ENCODE results near the gene SREBF1.

Gene SREBF1

DNA sequence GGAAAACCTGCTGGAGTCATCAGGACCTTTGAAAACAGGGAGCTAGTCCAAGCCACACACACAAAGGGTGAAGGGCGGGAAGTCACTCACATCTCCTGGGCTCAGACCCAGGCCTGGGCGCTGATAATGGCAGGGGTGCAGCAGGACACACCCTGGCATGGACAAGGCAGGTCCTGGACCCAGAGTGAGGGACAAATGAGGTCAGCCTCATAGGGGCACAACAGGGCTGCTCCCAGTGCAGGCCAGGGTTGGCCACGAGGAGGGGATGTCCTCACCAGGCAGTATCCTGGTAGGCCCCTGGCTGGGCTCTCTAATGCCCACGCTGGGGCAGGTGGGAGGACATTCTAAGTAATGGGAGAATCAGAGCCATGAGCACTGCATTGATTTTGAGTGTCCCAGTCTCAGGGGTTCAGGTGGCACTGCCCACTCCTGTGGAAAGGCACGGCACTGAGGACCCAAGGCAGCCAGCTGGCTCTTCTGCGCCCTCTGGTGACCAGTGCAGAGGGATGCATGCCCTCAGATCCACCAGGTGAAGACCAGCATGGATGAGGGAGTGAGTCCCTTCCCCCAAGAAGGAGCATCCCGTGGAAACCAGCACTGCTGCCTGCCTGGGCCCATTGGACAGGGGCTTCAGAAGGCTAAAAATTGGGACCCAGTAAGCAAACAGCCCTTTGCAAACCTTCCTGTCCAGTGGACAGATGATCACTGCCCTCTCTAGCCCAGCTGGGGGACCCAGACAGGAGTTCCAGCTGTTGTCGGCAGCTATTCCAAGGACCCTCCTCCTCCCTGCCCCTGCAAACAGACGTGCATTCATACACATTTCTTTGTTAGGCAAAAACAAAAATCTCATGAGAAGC, 23.4 kb upstream of the SREBF1 start:
- DNase-seq (peak; percentile 69), ATAC-seq (ENCODE audit: insufficient read depth, low read depth) (peak; percentile 96)
- Histone ChIP-seq H4K20me1 (ENCODE audit: insufficient read depth, low read length) (peaks cover 3% of the 10 kb centered on the region; the same call in 1 of the 2 replicates), H3K4me2 (ENCODE audit: insufficient read depth, low read length) (no peak overlapping the region), H3K9me3 (ENCODE audit: insufficient read depth, low read length, severe bottlenecking) (no peaks in the 10 kb centered on the region), H3K4me3 (ENCODE audit: low read depth in 1 of 2, low read length in 2 of 2) (no peak overlapping the region), H3K27me3 (ENCODE audit: insufficient read depth, low read length, poor library complexity) (no peaks in the 10 kb centered on the region), H2AFZ (ENCODE audit: low read depth, low read length) (no peak overlapping the region), H3K9ac (ENCODE audit: low read depth, low read length) (no peak overlapping the region), H3K79me2 (ENCODE audit: insufficient read depth, low read length) (no peaks in the 10 kb centered on the region), H3K36me3 (ENCODE audit: insufficient read depth, low read length) (no peaks in the 10 kb centered on the region), H3K27ac (ENCODE audit: low read length) (0 out of 2 replicates have a peak overlapping the region, but pooled peaks have one; percentile 8), H3K4me1 (ENCODE audit: insufficient read depth, low read length) (no peaks in the 10 kb centered on the region)
- TF ChIP-seq, protein P1, sequence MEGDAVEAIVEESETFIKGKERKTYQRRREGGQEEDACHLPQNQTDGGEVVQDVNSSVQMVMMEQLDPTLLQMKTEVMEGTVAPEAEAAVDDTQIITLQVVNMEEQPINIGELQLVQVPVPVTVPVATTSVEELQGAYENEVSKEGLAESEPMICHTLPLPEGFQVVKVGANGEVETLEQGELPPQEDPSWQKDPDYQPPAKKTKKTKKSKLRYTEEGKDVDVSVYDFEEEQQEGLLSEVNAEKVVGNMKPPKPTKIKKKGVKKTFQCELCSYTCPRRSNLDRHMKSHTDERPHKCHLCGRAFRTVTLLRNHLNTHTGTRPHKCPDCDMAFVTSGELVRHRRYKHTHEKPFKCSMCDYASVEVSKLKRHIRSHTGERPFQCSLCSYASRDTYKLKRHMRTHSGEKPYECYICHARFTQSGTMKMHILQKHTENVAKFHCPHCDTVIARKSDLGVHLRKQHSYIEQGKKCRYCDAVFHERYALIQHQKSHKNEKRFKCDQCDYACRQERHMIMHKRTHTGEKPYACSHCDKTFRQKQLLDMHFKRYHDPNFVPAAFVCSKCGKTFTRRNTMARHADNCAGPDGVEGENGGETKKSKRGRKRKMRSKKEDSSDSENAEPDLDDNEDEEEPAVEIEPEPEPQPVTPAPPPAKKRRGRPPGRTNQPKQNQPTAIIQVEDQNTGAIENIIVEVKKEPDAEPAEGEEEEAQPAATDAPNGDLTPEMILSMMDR (IDR thresholded peaks at IDR 0.05; ENCODE audit: borderline replicate concordance, extremely low read depth, low read length, poor library complexity, severe bottlenecking): peak; percentile 97
- TF ChIP-seq EZH2 (IDR thresholded peaks at IDR 0.05; ENCODE audit: borderline replicate concordance, low read depth, low read length, severe bottlenecking): no peak

DNA sequence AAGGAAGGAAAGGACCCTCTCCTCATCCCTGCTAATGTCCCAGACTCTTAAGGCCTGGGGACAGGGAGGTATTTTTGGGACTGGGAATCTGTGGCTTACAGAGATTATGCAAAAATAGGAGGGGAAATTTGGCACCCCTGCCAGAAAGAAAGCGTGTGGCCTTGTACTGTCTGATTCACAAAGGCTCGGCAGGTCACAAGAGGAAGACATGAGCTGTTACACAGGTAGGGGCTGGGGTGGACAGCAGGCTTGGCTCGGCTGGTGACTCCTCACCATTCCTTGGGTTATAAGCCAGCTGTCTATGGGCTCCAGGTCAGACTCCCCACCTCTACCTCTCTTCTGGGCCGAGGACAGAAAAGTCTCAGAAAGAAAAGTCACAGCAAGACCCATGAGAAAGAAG, 20.7 kb upstream of the SREBF1 start:
- Histone ChIP-seq H3K27me3 (ENCODE audit: insufficient read depth, low read length, poor library complexity) (no peaks in the 10 kb centered on the region), H3K36me3 (ENCODE audit: insufficient read depth, low read length) (no peaks in the 10 kb centered on the region), H3K9ac (ENCODE audit: low read depth, low read length) (no peak overlapping the region), H4K20me1 (ENCODE audit: insufficient read depth, low read length) (peaks cover 3% of the 10 kb centered on the region; the same call in 1 of the 2 replicates), H2AFZ (ENCODE audit: low read depth, low read length) (no peak overlapping the region), H3K27ac (ENCODE audit: low read length) (no peak overlapping the region), H3K4me3 (ENCODE audit: low read depth in 1 of 2, low read length in 2 of 2) (no peak overlapping the region), H3K9me3 (ENCODE audit: insufficient read depth, low read length, severe bottlenecking) (no peaks in the 10 kb centered on the region), H3K4me1 (ENCODE audit: insufficient read depth, low read length) (no peaks in the 10 kb centered on the region), H3K79me2 (ENCODE audit: insufficient read depth, low read length) (no peaks in the 10 kb centered on the region), H3K4me2 (ENCODE audit: insufficient read depth, low read length) (no peak overlapping the region)
- TF ChIP-seq EZH2 (IDR thresholded peaks at IDR 0.05; ENCODE audit: borderline replicate concordance, low read depth, low read length, severe bottlenecking): no peak
- TF ChIP-seq, protein P1 (IDR thresholded peaks at IDR 0.05; ENCODE audit: borderline replicate concordance, extremely low read depth, low read length, poor library complexity, severe bottlenecking): no peak
- DNase-seq: no peak
- ATAC-seq (ENCODE audit: insufficient read depth, low read depth): no peak

DNA sequence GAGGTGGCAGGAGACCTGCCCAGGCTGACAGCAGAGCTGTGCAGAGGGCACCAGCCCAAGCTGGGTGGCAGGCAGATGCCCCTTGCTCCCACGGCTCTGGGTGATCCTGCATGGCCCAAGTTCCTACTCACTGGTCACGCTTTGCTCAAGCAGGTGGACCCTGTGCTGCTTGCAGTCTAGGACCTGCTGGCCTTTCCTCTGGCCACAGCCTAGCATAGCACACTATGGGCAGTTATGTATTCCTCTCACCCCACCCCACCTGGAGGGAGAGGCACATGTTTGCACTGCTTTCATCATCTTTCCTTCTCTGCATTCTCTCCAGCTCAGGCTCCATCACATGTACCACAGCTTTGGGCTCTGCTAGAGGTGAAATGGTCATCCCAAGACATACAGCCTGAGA, 19.6 kb upstream of the SREBF1 start:
- ATAC-seq (ENCODE audit: insufficient read depth, low read depth) (no peak), DNase-seq (no peak)
- Histone ChIP-seq H3K4me1 (ENCODE audit: insufficient read depth, low read length) (no peaks in the 10 kb centered on the region), H3K27me3 (ENCODE audit: insufficient read depth, low read length, poor library complexity) (no peaks in the 10 kb centered on the region), H3K36me3 (ENCODE audit: insufficient read depth, low read length) (no peaks in the 10 kb centered on the region), H3K79me2 (ENCODE audit: insufficient read depth, low read length) (no peaks in the 10 kb centered on the region), H3K27ac (ENCODE audit: low read length) (no peak overlapping the region), H3K9ac (ENCODE audit: low read depth, low read length) (no peak overlapping the region), H2AFZ (ENCODE audit: low read depth, low read length) (no peak overlapping the region), H4K20me1 (ENCODE audit: insufficient read depth, low read length) (peaks cover 3% of the 10 kb centered on the region; the same call in 1 of the 2 replicates), H3K4me2 (ENCODE audit: insufficient read depth, low read length) (no peak overlapping the region), H3K4me3 (ENCODE audit: low read depth in 1 of 2, low read length in 2 of 2) (no peak overlapping the region), H3K9me3 (ENCODE audit: insufficient read depth, low read length, severe bottlenecking) (no peaks in the 10 kb centered on the region)
- no peak for TF ChIP-seq EZH2 (IDR thresholded peaks at IDR 0.05; ENCODE audit: borderline replicate concordance, low read depth, low read length, severe bottlenecking)
- TF ChIP-seq, protein P1 (IDR thresholded peaks at IDR 0.05; ENCODE audit: borderline replicate concordance, extremely low read depth, low read length, poor library complexity, severe bottlenecking): no peak
